ENCODE data around the gene S100A12.
"Not testable (repeated sequence)": the region's sequence is repeated elsewhere in the genome, so short reads cannot be mapped to it uniquely, and the experiment has no call there.

DNA sequence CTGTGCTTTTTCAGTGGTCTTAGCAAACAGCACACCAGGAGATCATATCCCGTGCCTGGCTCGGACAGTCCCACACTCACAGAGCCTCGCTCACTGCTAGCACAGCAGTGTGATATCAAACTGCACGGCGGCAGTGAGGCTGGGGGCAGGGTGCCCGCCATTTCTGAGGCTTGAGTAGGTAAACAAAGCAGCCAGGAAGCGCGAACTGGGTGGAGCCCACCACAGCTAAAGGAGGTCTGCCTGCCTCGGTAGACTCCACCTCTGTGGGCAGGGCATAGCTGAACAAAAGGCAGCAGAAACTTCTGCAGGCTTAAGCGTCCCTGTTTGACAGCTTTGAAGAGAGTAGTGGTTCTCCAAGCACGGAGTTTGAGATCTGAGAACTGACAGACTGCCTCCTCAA is 31.9 kb upstream of the S100A12 start:
- TF ChIP-seq, protein P1, sequence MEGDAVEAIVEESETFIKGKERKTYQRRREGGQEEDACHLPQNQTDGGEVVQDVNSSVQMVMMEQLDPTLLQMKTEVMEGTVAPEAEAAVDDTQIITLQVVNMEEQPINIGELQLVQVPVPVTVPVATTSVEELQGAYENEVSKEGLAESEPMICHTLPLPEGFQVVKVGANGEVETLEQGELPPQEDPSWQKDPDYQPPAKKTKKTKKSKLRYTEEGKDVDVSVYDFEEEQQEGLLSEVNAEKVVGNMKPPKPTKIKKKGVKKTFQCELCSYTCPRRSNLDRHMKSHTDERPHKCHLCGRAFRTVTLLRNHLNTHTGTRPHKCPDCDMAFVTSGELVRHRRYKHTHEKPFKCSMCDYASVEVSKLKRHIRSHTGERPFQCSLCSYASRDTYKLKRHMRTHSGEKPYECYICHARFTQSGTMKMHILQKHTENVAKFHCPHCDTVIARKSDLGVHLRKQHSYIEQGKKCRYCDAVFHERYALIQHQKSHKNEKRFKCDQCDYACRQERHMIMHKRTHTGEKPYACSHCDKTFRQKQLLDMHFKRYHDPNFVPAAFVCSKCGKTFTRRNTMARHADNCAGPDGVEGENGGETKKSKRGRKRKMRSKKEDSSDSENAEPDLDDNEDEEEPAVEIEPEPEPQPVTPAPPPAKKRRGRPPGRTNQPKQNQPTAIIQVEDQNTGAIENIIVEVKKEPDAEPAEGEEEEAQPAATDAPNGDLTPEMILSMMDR (IDR thresholded peaks at IDR 0.05): not testable (repeated sequence)
- not testable (repeated sequence) for TF ChIP-seq POLR2A, POLR2AphosphoS5 (IDR thresholded peaks at IDR 0.05)
